ENCODE results near the gene ERAP2.

The ERAP2 gene

GRCh38 chr5:96968614-96969013 lies 92.3 kb downstream of the ERAP2 start:
- no peak for DNase-seq

Measured in activated CD8-positive, alpha-beta memory T cell treated with anti-CD3 and anti-CD28 coated beads, Interleukin-2, amount 50 U/mL, for 4 hours (primary cell).